DOHH2 (cell line): ENCODE measurements around the gene PTPRK.

Source experiments
- CTCF ChIP-seq: fragments of 200-600 bp; sonication (generic); IDR thresholded peaks from one replicate; pipeline ENCODE4 v1.5.1; 2014; ENCODE audit warnings: antibody characterized with exemption, mild to moderate bottlenecking, low read depth, low read length; ENCODE audit not compliant: poor library complexity, severe bottlenecking
- EZH2phosphoT487 ChIP-seq: fragments of 200-600 bp; sonication (generic); IDR thresholded peaks from 2 replicates; pipeline ENCODE4 v1.6.1; 2017; ENCODE audit warnings: borderline replicate concordance, mild to moderate bottlenecking, antibody characterized with exemption, low read length, moderate library complexity, mixed read lengths

DNA sequence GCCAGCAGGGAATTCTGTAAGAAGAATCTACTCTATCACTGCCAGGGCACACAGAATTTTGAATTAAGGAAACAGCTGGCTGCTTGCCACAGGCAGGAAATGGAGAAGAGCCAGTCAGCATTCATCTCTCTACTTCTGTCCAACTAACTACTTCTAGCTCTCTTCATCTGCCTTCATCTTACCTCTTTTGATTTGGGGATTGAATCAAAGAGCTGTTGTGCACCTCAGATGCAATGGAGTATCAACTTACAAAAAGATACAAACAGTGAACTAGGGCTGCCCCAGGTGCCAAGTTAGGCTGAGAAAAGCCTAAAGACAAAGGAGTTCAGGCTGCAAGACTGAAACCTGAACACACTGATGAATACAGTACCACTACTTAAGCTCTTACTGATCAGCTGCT is 82.0 kb downstream of the PTPRK start:
- TF ChIP-seq CTCF, result no peak
- TF ChIP-seq EZH2phosphoT487, result no peak
